ENCODE measurements around the gene ABI1. TPM values are rescaled to one million over a fixed set of nuclear protein-coding genes. Genes with fewer than 3 reads are reported as not detected.

ABI1 gene
- total and polyA plus RNA-seq, 2 of the 13 experiments (the other 11 are each of a cell fraction or from before 2014, with no cell fraction given): 20.9 to 22.9 TPM

GRCh38 chr10:26730552-26730951, 130.2 kb downstream of the ABI1 start:
- TF ChIP-seq ZNF75D (CRISPR knock-in tag; IDR thresholded peaks at IDR 0.05; ENCODE audit: borderline replicate concordance) (no peak), ZNF567 (CRISPR knock-in tag; IDR thresholded peaks at IDR 0.05; ENCODE audit: borderline replicate concordance) (no peak), ARHGAP35 (CRISPR knock-in tag; IDR thresholded peaks at IDR 0.05; ENCODE audit: borderline replicate concordance) (no peak), ZNF749 (CRISPR knock-in tag; IDR thresholded peaks at IDR 0.05; ENCODE audit: borderline replicate concordance) (no peak), ZFP82 (CRISPR knock-in tag; IDR thresholded peaks at IDR 0.05; ENCODE audit: borderline replicate concordance) (no peak), PCBP1 (IDR thresholded peaks at IDR 0.05; ENCODE audit: borderline replicate concordance, low read depth, low read length) (no peak), ZNF503 (CRISPR knock-in tag; IDR thresholded peaks at IDR 0.05) (no peak), EED (CRISPR knock-in tag; IDR thresholded peaks at IDR 0.05) (no peak), ZNF256 (CRISPR knock-in tag; conservative IDR thresholded peaks at IDR 0.05) (no peak), ZNF431 (CRISPR knock-in tag; IDR thresholded peaks at IDR 0.05; ENCODE audit: borderline replicate concordance, low read depth) (no peak)
- POLR2A ChIA-PET: no interaction called here
- no peak overlapping the region for H3K4me3 ChIP-seq (replicated peaks in 1 of 3; ENCODE audit: insufficient read depth in 1 of 3, low read depth in 2 of 3, low read length in 3 of 3)
- no peak for DNase-seq (ENCODE audit: low spot score)
- BruUV-seq (replicated peaks): no TSS peak
- intact Hi-C loops (cut with micrococcal nuclease; ENCODE audit: unreplicated experiment): no loop called here
- CTCF ChIA-PET (ENCODE audit: low intra/inter-chr PET ratio, low total read pairs): no interaction called here
- FAIRE-seq: no peak
- H2AFZ ChIP-seq (ENCODE audit: low read length): no peak overlapping the region
- peaks cover 28% of the 10 kb centered on the region for H3K4me1 ChIP-seq (ENCODE audit: insufficient read depth, low read length)
- H3K9me3 ChIP-seq (ENCODE audit: low read length): no peaks in the 10 kb centered on the region
- no peak overlapping the region for H3K4me2 ChIP-seq (ENCODE audit: low read depth, low read length)
- H4K20me1 ChIP-seq (ENCODE audit: insufficient read depth, low read length): no peaks in the 10 kb centered on the region
- peaks cover 8 to 28% of the 10 kb centered on the region in 2 experiments; a peak in 4 of 5 replicates for H3K36me3 ChIP-seq (replicated peaks in 1 of 2; ENCODE audit: control insufficient read depth in 1 of 2, insufficient read depth in 2 of 2, low read length in 2 of 2)
- in situ Hi-C loops (cut with HindIII; ENCODE audit: extremely low pct_ligation_motif_present, low pct_unique_long_range_greater_than_20kb): no loop called here
- H3K9ac ChIP-seq (ENCODE audit: insufficient read depth, low read depth, low read length): no peak overlapping the region
- no peak for ATAC-seq
- no peak overlapping the region for H3K27ac ChIP-seq (ENCODE audit: extremely low read length, insufficient read depth, low read length)
- WGBS (ENCODE audit: low lambda C conversion rate): 100% methylated on average over 2 of the region's 2 CpGs
- H3K27me3 ChIP-seq (ENCODE audit: control insufficient read depth in 1 of 2, insufficient read depth in 2 of 2, low read length in 2 of 2): no peaks in the 10 kb centered on the region
- no peaks in the 10 kb centered on the region for H3K79me2 ChIP-seq (ENCODE audit: insufficient read depth, low read length)
